ENCODE data around the gene HLA-E. TPM values are rescaled to one million over a fixed set of nuclear protein-coding genes. Genes with fewer than 3 reads are reported as not detected.
"Not testable (repeated sequence)": the region's sequence is repeated elsewhere in the genome, so short reads cannot be mapped to it uniquely, and the experiment has no call there.

The HLA-E gene
- total RNA-seq, 2 experiments from 2014 or later = 706 to 753 TPM

- H3K36me3 Mint-ChIP-seq (ENCODE audit: low read depth) = peaks cover 24% of the 10 kb centered on the region
- CTCF ChIA-PET = interaction anchor here (1.0 to 1.3 kb wide), 3 partner anchors 11 to 27 kb away, joined by 3 to 4 read pairs (median 3); no protein-coding TSS in a partner anchor
- H3K9me3 Mint-ChIP-seq = peaks cover 14% of the 10 kb centered on the region
- not testable (repeated sequence) for H3K27me3 Mint-ChIP-seq, DNase-seq
- POLR2A ChIA-PET = interaction anchor here (0.7 to 1.2 kb wide), 2 partner anchors 23 to 25 kb away, joined by 11 to 19 read pairs; no protein-coding TSS in a partner anchor
- H3K4me1 Mint-ChIP-seq = peaks cover 50% of the 10 kb centered on the region
- H3K27ac Mint-ChIP-seq = peak overlapping the region; percentile 99
- peak overlapping the region; percentile 84 for H3K4me3 Mint-ChIP-seq
These were observed 27.4 kb downstream of the HLA-E start for GRCh38 chr6:30516754-30517076.

GRCh38 chr6:30517767-30518504 is 28.6 kb downstream of the HLA-E start:
- H3K4me3 Mint-ChIP-seq, DNase-seq, H3K27me3 Mint-ChIP-seq: not testable (repeated sequence)
- POLR2A ChIA-PET = interaction anchor here (0.5 kb wide), 1 partner anchor 12 kb away, joined by 3 read pairs; no protein-coding TSS in a partner anchor
- Mint-ChIP-seq H3K9me3 (peaks cover 22% of the 10 kb centered on the region), H3K27ac (peak overlapping the region; percentile 69), H3K4me1 (peaks cover 53% of the 10 kb centered on the region), H3K36me3 (ENCODE audit: low read depth) (peaks cover 32% of the 10 kb centered on the region)
- CTCF ChIA-PET = interaction anchor here (0.8 to 2.0 kb wide), 9 partner anchors 9 to 205 kb away, joined by 3 to 7 read pairs (median 3); no protein-coding TSS in a partner anchor

- peaks cover 55% of the 10 kb centered on the region for H3K4me1 Mint-ChIP-seq
- CTCF ChIA-PET = interaction anchor here (0.8 to 2.0 kb wide), 7 partner anchors 9 to 204 kb away, joined by 3 to 7 read pairs (median 3); no protein-coding TSS in a partner anchor
- DNase-seq = peak; percentile 67
- H3K27ac Mint-ChIP-seq = peak overlapping the region; percentile 69
- H3K4me3 Mint-ChIP-seq, H3K27me3 Mint-ChIP-seq: not testable (repeated sequence)
- peaks cover 28% of the 10 kb centered on the region for H3K9me3 Mint-ChIP-seq
- POLR2A ChIA-PET = interaction anchor here (0.5 kb wide), 1 partner anchor 11 kb away, joined by 3 read pairs; no protein-coding TSS in a partner anchor
- peaks cover 37% of the 10 kb centered on the region for H3K36me3 Mint-ChIP-seq (ENCODE audit: low read depth)
These were observed 29.3 kb downstream of the HLA-E start for GRCh38 chr6:30518505-30519145.

GRCh38 chr6:30520522-30520921 is 31.2 kb downstream of the HLA-E start:
- no peak overlapping the region for H3K27ac Mint-ChIP-seq
- H3K9me3 Mint-ChIP-seq = peaks cover 37% of the 10 kb centered on the region

GRCh38 chr6:30521082-30521481 is 31.8 kb downstream of the HLA-E start:
- H3K27ac Mint-ChIP-seq, H3K27me3 Mint-ChIP-seq, DNase-seq, H3K4me3 Mint-ChIP-seq, POLR2A ChIA-PET: not testable (repeated sequence)
- Mint-ChIP-seq H3K9me3 (peaks cover 37% of the 10 kb centered on the region), H3K36me3 (ENCODE audit: low read depth) (peaks cover 38% of the 10 kb centered on the region), H3K4me1 (peaks cover 40% of the 10 kb centered on the region)
- CTCF ChIA-PET = interaction anchor here (1.0 to 2.4 kb wide), 5 partner anchors 9 to 39 kb away, joined by 4 to 10 read pairs (median 4); no protein-coding TSS in a partner anchor

More at GRCh38 chr6:30520522-30520921, 31.2 kb downstream of the HLA-E start:
- no peak for DNase-seq
- Mint-ChIP-seq H3K27me3 (peaks cover 4% of the 10 kb centered on the region), H3K4me1 (peaks cover 42% of the 10 kb centered on the region), H3K4me3 (no peak overlapping the region), H3K36me3 (ENCODE audit: low read depth) (peaks cover 38% of the 10 kb centered on the region)
- ChIA-PET POLR2A (no interaction called here), CTCF (interaction anchor here (1.5 to 2.4 kb wide), 3 partner anchors 9 to 21 kb away, joined by 4 to 10 read pairs (median 9); no protein-coding TSS in a partner anchor)

- not testable (repeated sequence) for H3K4me3 Mint-ChIP-seq, DNase-seq, H3K27me3 Mint-ChIP-seq, H3K27ac Mint-ChIP-seq
- ChIA-PET POLR2A (interaction anchor here (0.6 kb wide), 1 partner anchor 65 kb away, joined by 3 read pairs; no protein-coding TSS in a partner anchor), CTCF (interaction anchor here (1.0 to 2.4 kb wide), 5 partner anchors 10 to 40 kb away, joined by 4 to 10 read pairs (median 4); no protein-coding TSS in a partner anchor)
- Mint-ChIP-seq H3K4me1 (peaks cover 35% of the 10 kb centered on the region), H3K9me3 (peaks cover 40% of the 10 kb centered on the region), H3K36me3 (ENCODE audit: low read depth) (peaks cover 38% of the 10 kb centered on the region)
These were observed 32.6 kb downstream of the HLA-E start for GRCh38 chr6:30521952-30522351.

GRCh38 chr6:30526444-30526843 is 37.1 kb downstream of the HLA-E start:
- H3K4me3 Mint-ChIP-seq, H3K27me3 Mint-ChIP-seq, DNase-seq, H3K27ac Mint-ChIP-seq, POLR2A ChIA-PET: not testable (repeated sequence)
- CTCF ChIA-PET = interaction anchor here (2.4 kb wide), 1 partner anchor 15 kb away, joined by 10 read pairs; no protein-coding TSS in a partner anchor
- Mint-ChIP-seq H3K9me3 (peaks cover 26% of the 10 kb centered on the region), H3K4me1 (peaks cover 44% of the 10 kb centered on the region), H3K36me3 (ENCODE audit: low read depth) (peaks cover 22% of the 10 kb centered on the region)

- CTCF ChIA-PET = interaction anchor here (1.2 to 1.6 kb wide), 7 partner anchors 10 to 34 kb away, joined by 3 to 17 read pairs (median 5); partner anchors contain the start of gene PRR3
- H3K4me1 Mint-ChIP-seq = peaks cover 51% of the 10 kb centered on the region
- H3K27me3 Mint-ChIP-seq; H3K36me3 Mint-ChIP-seq (ENCODE audit: low read depth); H3K4me3 Mint-ChIP-seq: not testable (repeated sequence)
- POLR2A ChIA-PET = interaction anchor here (0.6 to 1.5 kb wide), 4 partner anchors 11 to 39 kb away, joined by 3 to 9 read pairs (median 4); no protein-coding TSS in a partner anchor
- DNase-seq = peak; percentile 26
- peaks cover 10% of the 10 kb centered on the region for H3K9me3 Mint-ChIP-seq
- H3K27ac Mint-ChIP-seq = peak overlapping the region; percentile 60
These were observed 40.1 kb downstream of the HLA-E start for GRCh38 chr6:30529349-30529875.

GRCh38 chr6:30530014-30530413 is 40.7 kb downstream of the HLA-E start:
- Mint-ChIP-seq H3K27ac (peak overlapping the region; percentile 41), H3K4me3 (no peak overlapping the region), H3K4me1 (peaks cover 51% of the 10 kb centered on the region), H3K27me3 (no peaks in the 10 kb centered on the region), H3K9me3 (peaks cover 4% of the 10 kb centered on the region), H3K36me3 (ENCODE audit: low read depth) (peaks cover 4% of the 10 kb centered on the region)
- DNase-seq = no peak
- ChIA-PET CTCF (interaction anchor here (0.7 to 1.7 kb wide), 9 partner anchors 10 to 192 kb away, joined by 3 to 17 read pairs (median 4); partner anchors contain the start of gene PRR3), POLR2A (interaction anchor here (0.6 to 1.5 kb wide), 4 partner anchors 12 to 67 kb away, joined by 3 to 9 read pairs (median 5); no protein-coding TSS in a partner anchor)

- Mint-ChIP-seq H3K4me1 (peaks cover 42% of the 10 kb centered on the region), H3K27me3 (peaks cover 7% of the 10 kb centered on the region), H3K36me3 (ENCODE audit: low read depth) (peaks cover 3% of the 10 kb centered on the region), H3K9me3 (no peaks in the 10 kb centered on the region), H3K4me3 (peak overlapping the region; percentile 56), H3K27ac (peak overlapping the region; percentile 90)
- CTCF ChIA-PET = interaction anchor here (1.0 to 2.7 kb wide), 2 partner anchors 8 to 197 kb away, joined by 3 to 13 read pairs; no protein-coding TSS in a partner anchor
- DNase-seq = peak; percentile 31
- POLR2A ChIA-PET = no interaction called here
These were observed 44.4 kb downstream of the HLA-E start for GRCh38 chr6:30533460-30534294.

- Mint-ChIP-seq H3K4me3 (no peak overlapping the region), H3K4me1 (peaks cover 29% of the 10 kb centered on the region), H3K27ac (no peak overlapping the region), H3K36me3 (ENCODE audit: low read depth) (no peaks in the 10 kb centered on the region), H3K9me3 (no peaks in the 10 kb centered on the region), H3K27me3 (peaks cover 7% of the 10 kb centered on the region)
- ChIA-PET POLR2A (no interaction called here), CTCF (interaction anchor here (1.4 kb wide), 1 partner anchor 20 kb away, joined by 3 read pairs; no protein-coding TSS in a partner anchor)
- DNase-seq = no peak
These were observed 48.6 kb downstream of the HLA-E start for GRCh38 chr6:30537931-30538330.
